ENCODE data around the gene PLEK. TPM values are rescaled to one million over a fixed set of nuclear protein-coding genes. Genes with fewer than 3 reads are reported as not detected.
A peak's percentile ranks its signal among the peaks of the same experiment; 100 is the strongest.

The PLEK gene
- total and polyA plus RNA-seq, 10 of the 15 experiments (the other 5 are each of a cell fraction or from before 2014, with no cell fraction given), result 229 to 804 (median 362) TPM

- TF ChIP-seq ZNF622 (IDR thresholded peaks at IDR 0.05), result no peak
- TF ChIP-seq DPF2 (IDR thresholded peaks at IDR 0.05), result no peak; the same call in 1 of the 2 replicates
Observed at GRCh38 chr2:68412127-68412819, 47.2 kb downstream of the PLEK start (continued).

GRCh38 chr2:68413466-68413865 is 48.4 kb downstream of the PLEK start:
- SMC1A ChIA-PET (ENCODE audit: uncharacterized antibody, unreplicated experiment), result interaction anchor here (0.9 to 11.3 kb wide), 8 partner anchors 8 to 48 kb away, joined by 3 to 207 read pairs (median 24); partner anchors contain the start of gene PLEK
- no peak overlapping the region for H3K4me3 ChIP-seq
- FAIRE-seq (no peak), DNase-seq (ENCODE audit: low read depth, low spot score) (no peak), ATAC-seq (no peak)
- no peak overlapping the region for H3K27ac ChIP-seq (ENCODE audit: control insufficient read depth, insufficient read depth)
- H4K20me1 ChIP-seq (ENCODE audit: control insufficient read depth, insufficient read depth), result no peaks in the 10 kb centered on the region
- RAD21 ChIA-PET (ENCODE audit: unreplicated experiment), result interaction anchor here (1.0 to 9.8 kb wide), 5 partner anchors 22 to 118 kb away, joined by 3 to 147 read pairs (median 3); no protein-coding TSS in a partner anchor
- no peak overlapping the region for H2AFZ ChIP-seq (ENCODE audit: control insufficient read depth, low read depth, low read length)
- in situ Hi-C loops (cut with MboI) (no loop called here), intact Hi-C loops (cut with micrococcal nuclease; ENCODE audit: unreplicated experiment) (no loop called here)
- H3K9me3 ChIP-seq (replicated peaks; ENCODE audit: control insufficient read depth, insufficient read depth, low read length), result peaks cover 2% of the 10 kb centered on the region; the same call in 1 of the 3 replicates
- no peak for TF ChIP-seq NFXL1 (IDR thresholded peaks at IDR 0.05; ENCODE audit: borderline replicate concordance)
- no peak for TF ChIP-seq RELB (IDR thresholded peaks at IDR 0.05; ENCODE audit: low read depth)
- no peak for TF ChIP-seq SUZ12 (IDR thresholded peaks at IDR 0.05; ENCODE audit: unreplicated experiment)
- TF ChIP-seq JUNB (IDR thresholded peaks at IDR 0.05), result no peak
- TF ChIP-seq YY1 (IDR thresholded peaks at IDR 0.05; ENCODE audit: low read depth, low read length), result no peak
- TF ChIP-seq CBFB (IDR thresholded peaks at IDR 0.05; ENCODE audit: low read depth), result no peak
- TF ChIP-seq CBX5 (IDR thresholded peaks at IDR 0.05; ENCODE audit: low read depth), result no peak
- no peak for TF ChIP-seq POLR2AphosphoS5 (IDR thresholded peaks at IDR 0.05; ENCODE audit: low read length)
- TF ChIP-seq BCL3 (IDR thresholded peaks at IDR 0.05; ENCODE audit: borderline replicate concordance, insufficient read depth, low read depth, low read length, poor library complexity, severe bottlenecking), result no peak
- TF ChIP-seq POU2F2 (IDR thresholded peaks at IDR 0.05; ENCODE audit: borderline replicate concordance, low read depth, low read length), result no peak
- TF ChIP-seq NRF1 (conservative IDR thresholded peaks at IDR 0.05; ENCODE audit: low read depth, low read length), result no peak
- TF ChIP-seq TBL1XR1 (IDR thresholded peaks at IDR 0.05; ENCODE audit: low read depth, low read length), result no peak
- peak; percentile 51; the same call in 1 of the 2 replicates for TF ChIP-seq PKNOX1 (IDR thresholded peaks at IDR 0.05)
- TF ChIP-seq SMARCA5 (IDR thresholded peaks at IDR 0.05), result no peak
- TF ChIP-seq PBX3 (IDR thresholded peaks at IDR 0.05; ENCODE audit: insufficient replicate concordance, low read depth, low read length), result peak; percentile 27
- no peak for TF ChIP-seq PML (IDR thresholded peaks at IDR 0.05; ENCODE audit: low read length)
- peaks cover 24% of the 10 kb centered on the region for H3K4me1 ChIP-seq (ENCODE audit: control insufficient read depth, insufficient read depth, low read length)
- WGBS (ENCODE audit: insufficient coverage, insufficient replicate concordance, low lambda C conversion rate, missing lambda C conversion rate), result 97% methylated on average over 2 of the region's 2 CpGs
- H3K4me2 ChIP-seq (ENCODE audit: control insufficient read depth, insufficient read depth), result no peak overlapping the region
- POLR2A ChIA-PET, result interaction anchor here (1.4 to 10.7 kb wide), 5 partner anchors 9 to 30 kb away, joined by 3 to 70 read pairs (median 9); no protein-coding TSS in a partner anchor
- no peaks in the 10 kb centered on the region for H3K36me3 ChIP-seq (ENCODE audit: control insufficient read depth in 2 of 2, insufficient read depth in 2 of 2, low read length in 1 of 2)
- H3K79me2 ChIP-seq (ENCODE audit: control insufficient read depth, insufficient read depth, low read length), result no peaks in the 10 kb centered on the region
- no peaks in the 10 kb centered on the region; a peak in 1 of 4 replicates for H3K27me3 ChIP-seq (replicated peaks in 1 of 2; ENCODE audit: control insufficient read depth in 2 of 2, insufficient read depth in 2 of 2, low read length in 1 of 2)
- no TSS peak for BruUV-seq (replicated peaks)
- no peak overlapping the region for H3K9ac ChIP-seq (ENCODE audit: control insufficient read depth, insufficient read depth, low read length)
- CTCF ChIA-PET, result interaction anchor here (0.6 to 9.7 kb wide), 7 partner anchors 9 to 225 kb away, joined by 3 to 87 read pairs (median 5); no protein-coding TSS in a partner anchor

Measured in GM12878 (cell line).